ENCODE results near the gene KCNC3. TPM values are rescaled to one million over a fixed set of nuclear protein-coding genes. Genes with fewer than 3 reads are reported as not detected.

KCNC3 gene
- total RNA-seq = under 0.01 and 0.07 TPM in 2 replicates

GRCh38 chr19:50329146-50329925 lies at the start of gene KCNC3:
TSS of gene KCNC3 (minus strand) at chr19:50329377. CDS start at chr19:50329082, 295 bp downstream.

GRCh38 chr19:50376166-50377050 lies 47.2 kb upstream of the KCNC3 start, which contains the start of gene NR1H2:
TSS of gene NR1H2 (plus strand) at chr19:50376457. CDS start at chr19:50377606, 1,149 bp downstream.

GRCh38 chr19:50365434-50366306 lies 36.5 kb upstream of the KCNC3 start, which contains the start of gene NAPSA:
TSS of gene NAPSA (minus strand) at chr19:50365639. CDS start at chr19:50365621, 18 bp downstream.

Other genes with a start within 250 kb of the KCNC3 start
- not detected in 2 replicates for gene IZUMO2, start 166.1 kb downstream of the KCNC3 start, total RNA-seq
- gene MYH14, start 125.8 kb downstream of the KCNC3 start, total RNA-seq = not detected in 2 replicates
- gene NAPSA, start 36.3 kb upstream of the KCNC3 start, total RNA-seq = not detected in 2 replicates
- 38.3 and 44.9 TPM in 2 replicates for gene NR1H2, start 47.1 kb upstream of the KCNC3 start, total RNA-seq
- 38.3 and 58.6 TPM in 2 replicates for gene POLD1, start 55.0 kb upstream of the KCNC3 start, total RNA-seq
- not detected in 2 replicates for gene SPIB, start 89.6 kb upstream of the KCNC3 start, total RNA-seq
- not detected in 2 replicates for gene MYBPC2, start 103.5 kb upstream of the KCNC3 start, total RNA-seq
- 36.2 and 38.3 TPM in 2 replicates for gene EMC10, start 147.1 kb upstream of the KCNC3 start, total RNA-seq
- gene GARIN5A, start 147.5 kb upstream of the KCNC3 start, total RNA-seq = not detected in 2 replicates
- 11.0 and 14.4 TPM in 2 replicates for gene JOSD2, start 181.8 kb upstream of the KCNC3 start, total RNA-seq
- not detected in 2 replicates for gene ASPDH, start 184.5 kb upstream of the KCNC3 start, total RNA-seq
- under 0.01 and 0.07 TPM in 2 replicates for gene LRRC4B, start 239.1 kb upstream of the KCNC3 start, total RNA-seq

Data from thoracic aorta endothelial cell (primary cell).